WERI-Rb-1 (cell line): Measurements from ENCODE around the gene EPHA3.

Source experiments
- DNase-seq: peaks from one replicate; pipeline ENCODE4 v3.0.0-alpha.2; 2020
- H3K27ac ChIP-seq: fragments of 250-450 bp; sonication (Bioruptor Pico); 2 replicates; pipeline ENCODE4 v1.5.1; 2020; ENCODE audit warnings: mild to moderate bottlenecking, moderate library complexity
- H3K27me3 ChIP-seq: fragments of 250-450 bp; sonication (Bioruptor Pico); 2 replicates; pipeline ENCODE4 v1.5.1; 2021; ENCODE audit warnings: mild to moderate bottlenecking, low read depth, moderate library complexity; ENCODE audit not compliant: insufficient read depth, severe bottlenecking
- H3K36me3 ChIP-seq: fragments of 250-450 bp; sonication (Bioruptor Pico); 2 replicates; pipeline ENCODE4 v1.5.1; 2020; ENCODE audit warnings: mild to moderate bottlenecking, moderate library complexity
- H3K4me3 ChIP-seq: 2 replicates; pipeline ENCODE4 v1.5.1; 2011; ENCODE audit warnings: low read depth, mild to moderate bottlenecking, control low read depth, low read length
- H3K9me3 ChIP-seq: fragments of 250-450 bp; sonication (Bioruptor Pico); 2 replicates; pipeline ENCODE4 v1.5.1; 2021; ENCODE audit warnings: mild to moderate bottlenecking, moderate library complexity; ENCODE audit not compliant: severe bottlenecking
- TF ChIP-seq, protein P1 (sequence below): IDR thresholded peaks from 2 replicates; pipeline ENCODE4 v1.5.1; 2011; ENCODE audit warnings: low read depth, mild to moderate bottlenecking, control low read depth, inconsistent platforms, low read length

Gene EPHA3

DNA sequence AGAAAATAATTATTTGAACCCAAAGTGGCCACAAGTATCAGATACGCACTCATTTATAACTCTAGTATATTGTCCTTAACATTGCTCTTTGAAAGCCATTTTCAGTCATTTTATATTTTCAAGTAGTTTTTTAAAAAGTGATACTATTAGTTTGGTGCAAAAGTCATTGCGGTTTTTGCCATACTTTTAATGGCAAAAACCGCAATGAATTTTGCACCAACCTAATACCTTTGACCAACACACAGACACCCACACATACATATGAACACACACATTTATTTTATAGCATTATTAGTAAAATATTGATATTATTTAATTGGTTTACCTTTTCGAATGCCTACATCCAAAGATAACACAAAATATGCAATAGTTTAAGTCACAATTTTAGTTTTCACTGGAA is 154.3 kb downstream of the EPHA3 start:
- DNase-seq: no peak
- Histone ChIP-seq H3K9me3 (no peaks in the 10 kb centered on the region), H3K4me3 (no peak overlapping the region), H3K27me3 (no peaks in the 10 kb centered on the region), H3K36me3 (no peaks in the 10 kb centered on the region), H3K27ac (no peak overlapping the region)
- TF ChIP-seq, protein P1, sequence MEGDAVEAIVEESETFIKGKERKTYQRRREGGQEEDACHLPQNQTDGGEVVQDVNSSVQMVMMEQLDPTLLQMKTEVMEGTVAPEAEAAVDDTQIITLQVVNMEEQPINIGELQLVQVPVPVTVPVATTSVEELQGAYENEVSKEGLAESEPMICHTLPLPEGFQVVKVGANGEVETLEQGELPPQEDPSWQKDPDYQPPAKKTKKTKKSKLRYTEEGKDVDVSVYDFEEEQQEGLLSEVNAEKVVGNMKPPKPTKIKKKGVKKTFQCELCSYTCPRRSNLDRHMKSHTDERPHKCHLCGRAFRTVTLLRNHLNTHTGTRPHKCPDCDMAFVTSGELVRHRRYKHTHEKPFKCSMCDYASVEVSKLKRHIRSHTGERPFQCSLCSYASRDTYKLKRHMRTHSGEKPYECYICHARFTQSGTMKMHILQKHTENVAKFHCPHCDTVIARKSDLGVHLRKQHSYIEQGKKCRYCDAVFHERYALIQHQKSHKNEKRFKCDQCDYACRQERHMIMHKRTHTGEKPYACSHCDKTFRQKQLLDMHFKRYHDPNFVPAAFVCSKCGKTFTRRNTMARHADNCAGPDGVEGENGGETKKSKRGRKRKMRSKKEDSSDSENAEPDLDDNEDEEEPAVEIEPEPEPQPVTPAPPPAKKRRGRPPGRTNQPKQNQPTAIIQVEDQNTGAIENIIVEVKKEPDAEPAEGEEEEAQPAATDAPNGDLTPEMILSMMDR: no peak

DNA sequence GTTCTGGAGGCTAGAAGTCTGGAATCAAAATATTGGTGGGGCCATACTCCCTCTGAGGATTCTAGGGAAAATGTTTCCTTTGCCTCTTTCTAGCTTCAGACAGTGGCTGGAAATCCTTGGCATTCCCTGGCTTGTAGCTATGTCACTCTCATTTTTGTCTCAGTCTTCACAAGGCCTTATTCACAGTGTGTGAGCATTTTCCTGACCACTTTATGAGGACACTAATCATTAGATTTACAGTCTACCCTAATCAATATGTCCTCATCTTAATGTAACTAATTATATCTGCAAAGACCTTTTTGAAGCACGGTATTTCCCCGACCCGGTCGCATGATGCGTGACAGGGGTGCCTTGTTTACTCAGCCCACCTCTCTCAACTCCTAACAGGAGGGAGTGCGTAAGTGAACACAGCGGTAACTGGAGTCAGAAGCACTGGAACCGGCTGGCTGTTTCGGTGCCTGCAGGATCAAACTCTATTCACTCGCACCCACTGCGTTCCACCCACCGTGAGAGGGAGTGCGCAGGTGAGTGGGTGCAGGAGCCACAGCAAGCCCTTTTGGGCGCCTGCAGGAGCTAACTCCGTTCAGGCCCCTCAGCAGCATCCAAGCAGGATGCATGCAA is 155.0 kb downstream of the EPHA3 start:
- TF ChIP-seq, protein P1: no peak
- Histone ChIP-seq H3K9me3 (no peaks in the 10 kb centered on the region), H3K36me3 (no peaks in the 10 kb centered on the region), H3K27ac (no peak overlapping the region), H3K27me3 (no peaks in the 10 kb centered on the region), H3K4me3 (no peak overlapping the region)
- DNase-seq: no peak

DNA sequence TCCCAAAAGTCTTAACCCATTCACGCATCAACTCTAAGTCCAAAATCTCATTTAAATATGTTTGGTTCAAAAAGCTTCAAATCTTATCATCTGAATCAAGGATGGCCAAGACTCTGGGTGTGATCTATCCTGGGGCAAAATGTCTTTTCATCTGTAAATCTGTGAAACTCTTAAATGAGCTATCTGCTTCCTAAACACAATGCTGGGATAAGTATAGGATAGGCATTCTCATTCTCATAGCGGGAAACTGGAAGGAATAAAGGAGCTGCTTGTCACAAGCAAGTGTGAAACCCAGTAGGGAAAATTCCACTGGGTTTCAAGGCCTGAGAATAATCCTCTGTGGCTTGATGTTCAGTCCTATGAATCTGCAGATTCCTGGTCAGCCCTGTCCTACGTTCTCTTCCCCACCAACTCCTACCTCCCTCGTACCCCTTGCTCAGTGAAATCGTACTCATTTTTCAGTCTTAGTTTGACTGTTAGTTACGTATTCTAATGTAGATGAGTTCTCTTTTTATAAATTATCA is 156.7 kb downstream of the EPHA3 start:
- Histone ChIP-seq H3K4me3 (no peak overlapping the region), H3K9me3 (no peaks in the 10 kb centered on the region), H3K27ac (no peak overlapping the region), H3K36me3 (no peaks in the 10 kb centered on the region), H3K27me3 (no peaks in the 10 kb centered on the region)
- TF ChIP-seq, protein P1: no peak
- DNase-seq: no peak

DNA sequence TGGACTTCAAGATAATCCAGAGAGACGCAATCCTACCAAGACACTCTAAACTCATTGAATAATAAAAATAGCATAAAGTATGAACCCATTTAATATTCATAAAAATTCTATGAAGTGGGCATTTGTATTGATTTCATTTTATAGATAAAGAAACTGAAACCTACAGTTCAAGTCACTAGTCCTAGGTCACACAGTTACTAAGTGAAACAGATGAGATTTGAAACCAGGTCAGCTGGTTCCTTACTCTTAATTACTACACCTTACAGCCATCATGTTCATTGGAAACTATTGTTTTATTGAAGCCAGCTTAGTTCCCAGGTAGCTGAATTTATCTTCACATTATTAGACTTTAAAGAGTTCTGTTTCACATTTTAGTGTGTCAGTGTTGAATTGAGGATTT is 158.7 kb downstream of the EPHA3 start:
- DNase-seq: no peak

DNA sequence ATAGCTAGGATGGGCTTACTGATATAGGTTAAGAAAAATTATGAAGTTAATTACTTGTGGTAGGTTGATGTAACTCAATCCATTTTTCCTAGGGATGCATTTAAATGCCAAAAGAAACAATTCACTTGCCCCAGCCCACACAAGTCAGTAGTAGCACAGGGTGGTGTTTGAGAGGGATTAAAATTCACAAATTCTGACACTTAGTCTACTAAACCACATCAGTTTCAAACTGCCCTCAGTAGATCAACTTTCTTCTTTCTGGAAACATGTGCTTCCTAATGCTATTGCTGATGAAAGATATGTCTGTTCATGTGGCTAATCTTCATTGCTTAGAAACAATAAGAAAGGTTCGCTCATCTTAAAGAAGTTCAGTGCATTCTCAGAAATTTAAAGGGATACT is 160.6 kb downstream of the EPHA3 start:
- Histone ChIP-seq H3K27ac (no peak overlapping the region), H3K9me3 (no peaks in the 10 kb centered on the region), H3K27me3 (no peaks in the 10 kb centered on the region), H3K36me3 (no peaks in the 10 kb centered on the region), H3K4me3 (no peak overlapping the region)
- TF ChIP-seq, protein P1: no peak
- no peak for DNase-seq

More for the DNA sequence above, 158.7 kb downstream of the EPHA3 start:
- no peak overlapping the region for H3K4me3 ChIP-seq
- no peak overlapping the region for H3K27ac ChIP-seq
- H3K9me3 ChIP-seq: no peaks in the 10 kb centered on the region
- no peaks in the 10 kb centered on the region for H3K27me3 ChIP-seq
- H3K36me3 ChIP-seq: no peaks in the 10 kb centered on the region
- TF ChIP-seq, protein P1: no peak

DNA sequence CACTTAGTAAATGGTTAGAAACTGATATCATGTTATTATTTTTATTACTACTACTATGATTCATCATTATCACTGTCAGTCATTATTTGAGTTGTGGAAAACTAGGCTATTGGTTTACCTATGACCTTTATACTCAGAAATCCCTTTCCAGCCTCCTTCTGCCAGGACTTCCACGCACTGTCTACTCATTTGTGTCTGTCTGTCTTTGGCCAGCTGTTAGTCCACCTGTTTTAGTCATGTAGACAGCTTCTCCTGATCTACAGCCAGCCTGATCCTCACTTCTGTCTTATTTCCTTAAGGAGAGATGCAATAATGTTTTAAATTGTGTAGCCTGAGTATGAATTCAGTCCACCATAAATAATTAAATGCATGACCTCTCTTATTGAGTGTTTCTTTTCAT is 162.8 kb downstream of the EPHA3 start:
- Histone ChIP-seq H3K36me3 (no peaks in the 10 kb centered on the region), H3K27me3 (no peaks in the 10 kb centered on the region), H3K27ac (no peak overlapping the region), H3K9me3 (no peaks in the 10 kb centered on the region), H3K4me3 (no peak overlapping the region)
- no peak for DNase-seq
- TF ChIP-seq, protein P1: no peak
